HL-60 (cell line): ENCODE data around the gene ANXA2R.
A peak's percentile ranks its signal among the peaks of the same experiment; 100 is the strongest.

Experiments
- DNase-seq, 2 experiments: peaks; one replicate each; pipeline ENCODE4 v3.0.0-alpha.2; 2010 to 2020; ENCODE audit warnings: low read depth in 1 of 2, low spot score in 1 of 2
- H3K27ac ChIP-seq: fragments of 250-450 bp; sonication (Bioruptor Pico); replicated peaks from 2 replicates; pipeline ENCODE4 v1.5.1; 2020; ENCODE audit warnings: mild to moderate bottlenecking, moderate library complexity
- H3K27me3 ChIP-seq: fragments of 250-450 bp; sonication (Bioruptor Pico); 2 replicates; pipeline ENCODE4 v1.5.1; 2021; ENCODE audit warnings: mild to moderate bottlenecking, moderate library complexity; ENCODE audit not compliant: insufficient read depth, poor library complexity, severe bottlenecking
- H3K4me3 ChIP-seq: replicated peaks from 2 replicates; pipeline ENCODE4 v1.5.1; 2011; ENCODE audit warnings: mild to moderate bottlenecking, control low read depth, low read length; ENCODE audit not compliant: insufficient read depth
- GABPA ChIP-seq: IDR thresholded peaks from 2 replicates; pipeline ENCODE4 v1.6.1; 2012; ENCODE audit warnings: low read depth
- POLR2AphosphoS5 ChIP-seq: IDR thresholded peaks from 2 replicates; pipeline ENCODE4 v1.6.1; 2012; ENCODE audit warnings: low read depth
- SPI1 ChIP-seq: IDR thresholded peaks from 2 replicates; pipeline ENCODE4 v1.6.1; 2012; ENCODE audit warnings: low read depth, mild to moderate bottlenecking, borderline replicate concordance
- TF ChIP-seq, protein P1 (sequence below): IDR thresholded peaks from one replicate; pipeline ENCODE4 v1.5.1; 2011; ENCODE audit warnings: low read length, control low read depth, inconsistent platforms; ENCODE audit not compliant: insufficient read depth
- TF ChIP-seq, protein P2 (sequence below): IDR thresholded peaks from 2 replicates; pipeline ENCODE4 v1.6.1; 2012; ENCODE audit warnings: low read depth; ENCODE audit not compliant: insufficient replicate concordance

Gene ANXA2R

DNA sequence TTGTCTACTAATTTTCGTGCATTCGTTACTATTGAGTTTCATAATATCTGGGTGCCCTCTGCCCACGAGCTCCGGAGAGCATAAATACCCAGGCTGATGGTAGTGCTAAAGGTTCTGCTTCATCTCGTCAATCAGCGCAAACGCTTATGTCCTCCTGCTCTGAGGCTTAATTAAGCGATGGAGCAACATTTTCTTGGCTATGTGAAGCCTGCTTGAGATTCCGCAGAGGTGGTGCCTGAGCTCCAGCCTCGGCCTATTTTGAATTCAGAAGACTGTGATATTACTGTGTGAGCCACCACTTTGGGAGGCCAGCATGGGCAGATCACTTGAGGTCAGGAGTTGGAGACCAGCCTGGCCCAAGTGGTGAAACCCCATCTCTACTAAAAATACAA, 44.8 kb downstream of the ANXA2R start:
- DNase-seq, result no peak
- Histone ChIP-seq H3K27ac (peak overlapping the region; percentile 98), H3K27me3 (no peaks in the 10 kb centered on the region), H3K4me3 (peak overlapping the region; percentile 23)
- no peak for TF ChIP-seq SPI1
- no peak for TF ChIP-seq GABPA
- TF ChIP-seq POLR2AphosphoS5, result no peak
- TF ChIP-seq, protein P1, sequence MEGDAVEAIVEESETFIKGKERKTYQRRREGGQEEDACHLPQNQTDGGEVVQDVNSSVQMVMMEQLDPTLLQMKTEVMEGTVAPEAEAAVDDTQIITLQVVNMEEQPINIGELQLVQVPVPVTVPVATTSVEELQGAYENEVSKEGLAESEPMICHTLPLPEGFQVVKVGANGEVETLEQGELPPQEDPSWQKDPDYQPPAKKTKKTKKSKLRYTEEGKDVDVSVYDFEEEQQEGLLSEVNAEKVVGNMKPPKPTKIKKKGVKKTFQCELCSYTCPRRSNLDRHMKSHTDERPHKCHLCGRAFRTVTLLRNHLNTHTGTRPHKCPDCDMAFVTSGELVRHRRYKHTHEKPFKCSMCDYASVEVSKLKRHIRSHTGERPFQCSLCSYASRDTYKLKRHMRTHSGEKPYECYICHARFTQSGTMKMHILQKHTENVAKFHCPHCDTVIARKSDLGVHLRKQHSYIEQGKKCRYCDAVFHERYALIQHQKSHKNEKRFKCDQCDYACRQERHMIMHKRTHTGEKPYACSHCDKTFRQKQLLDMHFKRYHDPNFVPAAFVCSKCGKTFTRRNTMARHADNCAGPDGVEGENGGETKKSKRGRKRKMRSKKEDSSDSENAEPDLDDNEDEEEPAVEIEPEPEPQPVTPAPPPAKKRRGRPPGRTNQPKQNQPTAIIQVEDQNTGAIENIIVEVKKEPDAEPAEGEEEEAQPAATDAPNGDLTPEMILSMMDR, result no peak
- TF ChIP-seq, protein P2, sequence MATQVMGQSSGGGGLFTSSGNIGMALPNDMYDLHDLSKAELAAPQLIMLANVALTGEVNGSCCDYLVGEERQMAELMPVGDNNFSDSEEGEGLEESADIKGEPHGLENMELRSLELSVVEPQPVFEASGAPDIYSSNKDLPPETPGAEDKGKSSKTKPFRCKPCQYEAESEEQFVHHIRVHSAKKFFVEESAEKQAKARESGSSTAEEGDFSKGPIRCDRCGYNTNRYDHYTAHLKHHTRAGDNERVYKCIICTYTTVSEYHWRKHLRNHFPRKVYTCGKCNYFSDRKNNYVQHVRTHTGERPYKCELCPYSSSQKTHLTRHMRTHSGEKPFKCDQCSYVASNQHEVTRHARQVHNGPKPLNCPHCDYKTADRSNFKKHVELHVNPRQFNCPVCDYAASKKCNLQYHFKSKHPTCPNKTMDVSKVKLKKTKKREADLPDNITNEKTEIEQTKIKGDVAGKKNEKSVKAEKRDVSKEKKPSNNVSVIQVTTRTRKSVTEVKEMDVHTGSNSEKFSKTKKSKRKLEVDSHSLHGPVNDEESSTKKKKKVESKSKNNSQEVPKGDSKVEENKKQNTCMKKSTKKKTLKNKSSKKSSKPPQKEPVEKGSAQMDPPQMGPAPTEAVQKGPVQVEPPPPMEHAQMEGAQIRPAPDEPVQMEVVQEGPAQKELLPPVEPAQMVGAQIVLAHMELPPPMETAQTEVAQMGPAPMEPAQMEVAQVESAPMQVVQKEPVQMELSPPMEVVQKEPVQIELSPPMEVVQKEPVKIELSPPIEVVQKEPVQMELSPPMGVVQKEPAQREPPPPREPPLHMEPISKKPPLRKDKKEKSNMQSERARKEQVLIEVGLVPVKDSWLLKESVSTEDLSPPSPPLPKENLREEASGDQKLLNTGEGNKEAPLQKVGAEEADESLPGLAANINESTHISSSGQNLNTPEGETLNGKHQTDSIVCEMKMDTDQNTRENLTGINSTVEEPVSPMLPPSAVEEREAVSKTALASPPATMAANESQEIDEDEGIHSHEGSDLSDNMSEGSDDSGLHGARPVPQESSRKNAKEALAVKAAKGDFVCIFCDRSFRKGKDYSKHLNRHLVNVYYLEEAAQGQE, result no peak

DNA sequence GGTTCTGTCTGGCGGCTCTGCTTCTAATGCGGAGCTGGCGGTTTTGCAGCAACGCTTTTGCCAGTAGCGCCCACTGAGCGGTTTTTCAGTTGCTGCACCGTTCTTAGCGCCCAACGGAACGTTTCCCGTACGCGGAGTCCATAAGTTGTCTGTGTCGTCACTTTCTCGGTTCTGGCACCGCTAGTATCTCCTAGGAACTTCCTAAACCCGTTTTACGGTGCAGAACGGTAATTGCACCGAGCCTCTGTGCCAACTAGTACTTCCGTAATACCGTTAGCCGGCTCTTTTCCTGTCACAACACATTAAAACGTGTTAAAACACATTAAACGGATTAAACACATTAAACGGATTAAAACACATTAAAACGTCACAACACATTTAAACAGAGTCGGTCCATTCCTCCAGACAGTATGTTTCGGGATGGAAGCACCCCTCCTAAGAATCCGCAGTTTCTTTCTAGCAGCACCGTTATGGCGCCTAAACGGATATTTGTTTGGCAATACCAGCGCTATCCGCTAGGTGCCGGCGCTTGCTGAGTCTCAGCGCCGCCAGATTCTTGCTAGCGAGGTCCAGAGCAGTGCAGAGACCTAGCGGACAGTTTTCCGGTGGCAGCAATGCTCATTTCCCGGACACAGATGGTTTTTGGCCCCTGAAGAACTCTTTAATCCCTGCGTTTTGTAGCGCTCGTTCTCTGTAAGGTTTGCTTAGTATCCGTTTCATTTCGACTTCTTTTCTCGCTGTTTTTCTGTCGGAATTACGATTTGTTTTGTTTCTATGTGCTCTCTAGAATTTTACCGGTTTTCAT, 45.4 kb downstream of the ANXA2R start:
- Histone ChIP-seq H3K27me3 (no peaks in the 10 kb centered on the region), H3K4me3 (peak overlapping the region; percentile 23), H3K27ac (peak overlapping the region; percentile 98)
- DNase-seq, result peak; percentile 76 to 94
- TF ChIP-seq SPI1, result no peak
- peak; percentile 48 for TF ChIP-seq GABPA
- TF ChIP-seq, protein P1, result peak; percentile 82
- TF ChIP-seq, protein P2, result peak; percentile 25
- TF ChIP-seq POLR2AphosphoS5, result peak; percentile 59

DNA sequence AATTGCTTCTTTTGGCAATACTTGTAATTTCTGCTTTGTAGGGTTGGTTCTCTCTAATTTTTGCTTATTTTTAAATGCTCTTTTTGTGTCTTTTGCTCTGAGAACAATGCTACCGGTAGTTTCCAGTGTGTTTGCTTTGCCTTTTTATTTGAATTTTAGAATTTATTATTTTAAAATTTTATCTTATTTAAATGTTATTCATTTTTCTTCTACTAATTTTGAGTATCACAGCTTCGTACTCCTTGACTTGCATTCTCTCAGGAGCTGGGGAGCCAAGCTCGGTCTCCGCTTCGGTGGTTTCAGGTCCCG, 45.9 kb downstream of the ANXA2R start:
- DNase-seq, result no peak
- peak overlapping the region; percentile 23 for H3K4me3 ChIP-seq
- TF ChIP-seq GABPA, result no peak
- TF ChIP-seq, protein P1, result no peak
- no peak for TF ChIP-seq SPI1
- no peak for TF ChIP-seq POLR2AphosphoS5
- TF ChIP-seq, protein P2, result no peak
- H3K27ac ChIP-seq, result peak overlapping the region; percentile 98
- no peaks in the 10 kb centered on the region for H3K27me3 ChIP-seq
